AG09319 (cell line): ENCODE measurements around the gene TTI1.

ENCODE experiments used
- DNase-seq: peaks from one replicate; pipeline ENCODE4 v3.0.0-alpha.2; 2010; ENCODE audit warnings: low read depth; ENCODE audit errors: extremely low read depth
- CTCF ChIP-seq: IDR thresholded peaks from 2 replicates; pipeline ENCODE4 v1.5.1; 2011; ENCODE audit warnings: low read depth, mild to moderate bottlenecking, inconsistent platforms, low read length, moderate library complexity

Gene TTI1

DNA sequence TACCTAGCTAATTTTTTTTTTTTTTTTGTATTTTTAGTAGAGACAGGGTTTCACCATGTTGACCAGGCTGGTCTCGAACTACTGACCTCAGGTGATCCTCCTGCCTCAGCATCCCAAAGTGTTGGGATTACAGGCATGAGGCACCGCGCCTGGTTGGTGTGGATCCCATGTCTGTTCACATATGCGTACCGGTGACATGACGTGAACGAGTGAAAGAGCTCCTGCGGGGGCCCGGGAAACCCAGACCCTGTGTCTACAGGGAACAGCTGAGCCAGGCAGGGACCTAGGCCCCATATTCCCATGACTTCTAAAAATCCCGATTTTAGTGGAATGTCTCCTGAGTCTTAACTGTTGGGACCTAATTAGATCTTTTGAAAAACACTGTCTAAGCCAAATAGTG, 97.2 kb downstream of the TTI1 start:
- DNase-seq, result no peak
- no peak for TF ChIP-seq CTCF

GRCh38 chr20:37935435-37935834, 97.8 kb downstream of the TTI1 start:
- no peak for DNase-seq

DNA sequence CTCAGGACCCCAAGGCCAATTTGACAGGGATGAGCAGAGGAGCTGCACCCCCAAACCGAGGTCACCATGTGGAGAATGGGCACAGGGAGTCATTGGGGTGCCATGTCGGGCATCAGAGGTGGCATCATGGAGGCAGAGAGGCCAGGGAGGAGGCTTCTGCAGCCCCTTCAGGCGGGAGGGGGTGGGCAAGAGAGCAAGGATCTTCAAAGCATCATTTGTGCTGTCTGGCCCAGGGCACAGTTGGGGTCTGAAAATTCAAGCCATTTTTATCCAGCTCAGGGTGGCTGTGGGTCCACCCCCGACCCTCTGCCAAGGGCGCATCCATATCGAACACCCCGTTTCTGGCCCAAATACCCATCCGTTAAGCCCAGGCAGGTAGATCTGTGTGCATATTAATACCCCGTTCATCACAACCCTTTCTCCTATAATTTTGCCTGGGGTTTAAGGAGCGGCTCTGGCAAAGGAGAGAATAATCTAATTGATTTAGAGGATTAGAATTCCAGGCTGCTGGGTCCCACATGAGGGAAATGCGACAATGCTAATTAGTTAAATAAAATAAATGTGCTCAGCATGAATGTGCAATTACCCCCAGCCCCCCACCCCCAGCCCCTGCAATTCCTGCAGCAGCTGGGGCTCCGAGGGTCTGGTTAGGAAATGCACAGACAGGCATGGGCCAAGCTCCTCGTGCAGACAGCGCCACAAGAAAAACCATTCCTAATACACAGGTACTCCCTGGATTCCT, 98.5 kb downstream of the TTI1 start:
- DNase-seq, result no peak
- no peak for TF ChIP-seq CTCF

More at GRCh38 chr20:37935435-37935834, 97.8 kb downstream of the TTI1 start:
- TF ChIP-seq CTCF, result no peak

- DNase-seq, result no peak
- TF ChIP-seq CTCF, result no peak
Observed at GRCh38 chr20:37933786-37934633, 99.2 kb downstream of the TTI1 start.
